Renal pelvis (tissue), 4 donors: ENCODE data around the gene CPEB4. TPM values are rescaled to one million over a fixed set of nuclear protein-coding genes. Genes with fewer than 3 reads are reported as not detected.

Source experiments
- DNase-seq: peaks from one replicate; pipeline ENCODE4 v3.0.0-alpha.2; 2013
- polyA plus RNA-seq, 3 donors: library from polyadenylated mRNA; unstranded; fragments of 120-200 nt; gene quantifications; one replicate each; pipeline ENCODE4 v1.2.1, GENCODE V29; 2013; ENCODE audit not compliant: insufficient read length in 3 of 3

Gene CPEB4
- polyA plus RNA-seq, 3 donors, result 32.6 to 51.3 (median 40.5) TPM

GRCh38 chr5:173909199-173909598, 21.1 kb downstream of the CPEB4 start:
- no peak for DNase-seq

GRCh38 chr5:173910215-173910614, 22.1 kb downstream of the CPEB4 start:
- DNase-seq, result no peak

- no peak for DNase-seq
Observed at GRCh38 chr5:173911623-173912022, 23.5 kb downstream of the CPEB4 start.

GRCh38 chr5:173913686-173914321, 25.7 kb downstream of the CPEB4 start:
- no peak for DNase-seq

DNA sequence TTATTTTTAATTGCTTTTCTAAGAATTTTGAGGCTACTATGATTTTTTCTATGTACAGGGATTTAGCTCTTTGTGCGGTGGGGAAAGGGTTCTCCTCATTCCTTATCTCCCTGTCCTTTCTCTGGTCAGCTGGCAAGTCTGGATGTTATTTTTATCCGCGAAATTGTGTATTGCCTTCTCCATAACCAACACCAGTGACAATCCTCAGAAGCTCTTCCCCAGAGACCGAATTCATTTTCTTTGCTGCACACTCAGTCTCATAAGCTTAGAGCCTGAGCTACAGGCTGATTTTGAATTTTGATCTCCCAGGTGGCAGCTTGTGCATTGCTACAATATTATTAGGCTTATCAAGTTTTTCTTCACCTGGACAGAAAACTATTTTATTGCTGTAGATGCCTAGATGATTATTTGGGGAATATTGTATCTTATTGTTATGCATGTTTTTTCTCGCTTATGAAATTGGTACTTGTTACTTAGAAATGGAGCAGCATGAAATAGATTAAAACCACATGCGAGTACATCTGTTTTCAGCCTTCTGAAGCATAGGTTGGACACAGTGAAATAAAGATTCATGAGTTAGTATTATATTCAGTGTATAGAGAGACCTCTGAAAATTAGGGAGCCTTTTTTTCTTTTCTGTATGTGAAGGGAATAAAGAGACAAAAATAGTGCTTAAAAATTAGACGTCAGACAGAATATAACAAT, 27.3 kb downstream of the CPEB4 start:
- DNase-seq, result no peak

- no peak for DNase-seq
Observed at GRCh38 chr5:173916233-173916632, 28.1 kb downstream of the CPEB4 start.

- DNase-seq, result peak; percentile 77
Observed at GRCh38 chr5:173917788-173918786, 29.9 kb downstream of the CPEB4 start.

DNA sequence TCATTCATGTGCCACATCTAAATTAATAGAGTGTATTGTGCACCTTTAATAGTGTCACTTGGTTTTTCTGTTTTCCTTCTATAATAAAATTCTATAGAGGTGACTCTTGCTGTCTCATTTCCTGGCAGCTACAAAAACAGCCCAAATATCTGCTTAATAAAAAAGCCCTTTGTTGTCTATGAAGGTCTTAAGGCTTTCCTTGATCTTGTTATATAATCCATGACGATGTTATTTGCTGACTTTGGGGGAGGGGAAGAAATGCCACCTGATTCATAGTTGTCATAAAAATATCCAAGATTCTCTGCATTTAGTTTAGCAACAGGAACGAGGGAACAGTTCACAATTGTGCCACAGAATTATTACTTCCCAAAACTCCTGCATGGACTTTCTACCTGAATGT, 31.3 kb downstream of the CPEB4 start:
- DNase-seq, result no peak

- DNase-seq, result no peak
Observed at GRCh38 chr5:173920024-173920753, 32.0 kb downstream of the CPEB4 start.

- DNase-seq, result no peak
Observed at GRCh38 chr5:173920866-173921555, 32.9 kb downstream of the CPEB4 start.

DNA sequence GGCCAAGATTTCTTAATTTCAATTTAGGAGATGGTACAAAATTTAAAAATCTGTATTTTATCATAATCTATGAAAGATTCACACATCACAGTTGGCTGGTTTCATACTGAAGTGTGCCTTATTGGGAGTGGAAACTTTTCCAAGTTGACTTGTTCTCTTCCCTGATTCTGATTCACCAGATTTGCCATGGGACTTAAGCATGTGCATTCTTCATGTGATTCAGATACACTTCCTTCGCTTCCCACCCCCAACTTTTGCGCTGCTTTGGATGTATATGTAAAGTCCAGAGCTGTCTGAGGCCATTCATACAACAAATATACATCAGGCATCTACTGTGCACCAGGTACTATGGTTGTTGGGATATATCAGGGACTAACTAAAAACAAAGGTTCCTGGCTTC, 34.4 kb downstream of the CPEB4 start:
- no peak for DNase-seq

DNA sequence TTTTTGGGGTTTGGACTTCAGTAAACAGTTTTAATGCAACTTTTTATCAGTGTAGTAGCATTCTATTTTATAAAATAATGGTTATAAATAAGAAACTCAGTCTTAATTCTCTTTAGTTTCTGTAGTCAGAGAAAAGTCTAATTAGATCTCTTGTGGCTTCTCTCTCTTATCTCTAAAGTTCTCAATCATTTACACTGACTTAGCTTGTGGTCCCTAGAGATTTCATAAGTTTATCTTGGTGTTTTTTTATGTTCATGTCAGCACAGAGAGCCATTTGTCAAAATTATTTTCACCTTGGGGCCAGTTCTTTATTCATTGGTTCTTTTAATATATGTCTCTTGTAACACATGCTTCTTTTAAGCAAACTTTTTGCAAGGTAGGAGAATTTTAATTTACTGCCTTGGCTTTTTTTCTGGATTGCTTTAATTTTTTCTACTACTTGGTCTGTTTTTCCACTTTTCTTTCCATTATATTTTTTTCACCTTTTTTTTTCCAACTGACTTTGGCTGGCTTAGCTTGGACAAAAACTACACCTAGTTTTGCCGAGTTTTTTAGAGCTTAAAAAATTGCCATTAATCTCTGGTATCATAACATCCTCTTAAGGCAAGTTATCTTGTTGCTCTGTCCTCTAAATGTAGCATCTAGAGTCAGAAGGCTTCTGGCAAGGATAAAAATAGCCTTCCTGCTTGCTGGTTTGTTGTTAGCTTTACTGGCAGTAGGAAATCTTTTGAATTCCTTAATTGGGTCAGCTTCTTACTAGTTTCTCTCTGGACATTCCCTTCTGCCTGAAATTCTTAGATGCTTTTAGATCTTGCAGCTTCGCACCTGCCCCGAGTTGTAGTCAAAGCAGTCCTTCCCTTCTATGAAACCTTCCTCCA, 35.3 kb downstream of the CPEB4 start:
- no peak for DNase-seq

DNA sequence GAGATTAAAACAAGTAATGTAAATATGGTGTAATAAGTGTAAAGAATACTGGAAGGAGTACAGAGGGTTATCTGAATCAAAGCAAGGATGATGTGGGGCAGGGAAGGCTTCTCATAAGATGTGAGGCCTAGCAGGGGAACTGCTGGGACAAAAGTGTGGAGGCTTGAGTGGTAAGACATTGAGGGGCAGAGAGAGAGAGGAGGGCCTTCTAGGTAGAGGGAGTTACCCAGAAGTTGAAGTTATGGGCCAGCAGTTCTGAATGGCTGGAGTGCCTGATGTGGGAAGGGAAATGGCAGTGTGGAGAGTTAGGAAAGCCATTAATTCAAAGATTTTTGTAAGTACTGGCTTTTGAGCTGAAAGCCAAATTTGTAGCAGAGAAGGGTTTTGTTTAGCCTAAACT, 36.8 kb downstream of the CPEB4 start:
- no peak for DNase-seq

DNA sequence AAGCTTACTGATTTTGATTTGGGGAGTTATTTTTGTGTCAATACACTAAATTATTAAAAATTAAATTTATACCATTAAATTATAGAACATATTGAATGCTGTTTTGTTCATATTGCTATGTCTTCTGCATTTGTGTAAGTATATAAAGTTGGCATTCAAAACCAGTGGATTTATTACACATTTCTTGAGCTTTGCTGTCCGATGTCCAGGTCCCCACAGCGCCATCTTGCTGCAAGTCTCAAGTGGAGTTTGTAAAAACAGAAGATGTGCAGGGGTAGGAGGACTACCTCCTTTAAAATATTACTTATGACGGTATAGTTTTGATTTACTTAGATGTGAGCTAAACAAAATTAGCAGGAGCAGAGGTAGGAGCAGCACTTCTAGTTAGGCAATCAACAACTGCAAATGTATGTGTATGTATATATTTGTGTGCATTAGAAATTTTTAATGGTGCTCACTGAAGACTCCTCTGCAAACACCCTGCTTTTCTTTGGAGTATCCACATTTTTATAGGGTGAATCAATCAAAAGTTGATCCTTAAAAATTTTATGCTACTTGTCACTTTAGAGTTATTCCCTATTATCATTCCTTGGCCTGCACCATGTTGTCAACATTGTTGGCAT, 37.4 kb downstream of the CPEB4 start:
- DNase-seq, result no peak

- DNase-seq, result no peak
Observed at GRCh38 chr5:173926359-173926758, 38.2 kb downstream of the CPEB4 start.

DNA sequence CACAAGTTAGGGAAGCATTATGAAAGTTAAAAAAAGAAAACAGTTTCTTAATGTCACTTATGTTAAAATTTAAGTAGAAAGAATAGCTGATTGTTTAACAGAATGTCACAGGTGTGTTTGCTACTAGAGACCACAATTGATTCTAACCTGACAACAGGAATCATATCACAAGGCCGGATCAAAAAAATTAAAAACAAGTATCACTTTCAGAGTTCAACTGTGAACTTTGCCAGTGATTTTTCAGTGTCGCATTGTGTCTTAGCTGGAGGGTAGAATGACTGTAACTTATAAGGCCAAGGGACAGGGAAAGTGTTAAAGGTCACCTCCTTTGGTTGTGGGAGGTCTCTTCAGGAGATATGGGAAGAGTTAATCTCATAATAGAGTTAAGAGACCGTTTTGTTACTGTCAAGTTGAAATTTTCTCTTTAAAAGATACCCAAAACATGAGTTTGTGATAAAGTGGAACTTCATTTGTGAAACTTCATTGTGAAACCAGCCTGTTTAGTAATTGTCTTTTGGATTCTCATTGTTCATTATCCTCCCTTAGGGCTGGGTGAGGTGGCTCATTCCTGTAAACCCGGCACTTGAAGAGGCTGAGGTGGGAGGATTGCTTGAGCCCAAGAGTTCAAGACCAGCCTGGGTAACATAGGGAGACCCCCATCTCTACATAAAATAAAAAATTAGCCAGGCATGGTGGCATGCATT, 40.9 kb downstream of the CPEB4 start:
- no peak for DNase-seq

- no peak for DNase-seq
Observed at GRCh38 chr5:173932695-173933139, 44.6 kb downstream of the CPEB4 start.

DNA sequence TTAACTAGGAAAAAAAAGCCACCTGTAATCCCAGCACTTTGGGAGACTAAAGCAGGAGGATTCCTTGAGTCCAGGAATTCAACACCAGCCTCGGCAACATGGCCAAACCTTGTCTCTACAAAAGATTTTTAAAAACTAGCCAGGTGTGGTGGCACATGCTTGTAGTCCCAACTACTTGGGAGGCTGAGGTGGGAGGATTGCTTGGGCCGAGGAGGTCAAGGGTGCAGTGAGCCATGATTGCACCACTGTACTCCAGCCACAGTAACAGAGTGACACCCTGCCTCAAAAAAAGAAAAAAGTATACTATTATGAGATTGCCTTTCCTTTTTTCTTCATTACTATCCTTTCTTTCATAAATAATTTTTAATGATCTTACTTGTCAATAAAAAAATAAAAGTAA, 45.8 kb downstream of the CPEB4 start:
- no peak for DNase-seq

- DNase-seq, result no peak
Observed at GRCh38 chr5:173935396-173935795, 47.2 kb downstream of the CPEB4 start.
